Right atrium auricular region (tissue), 2 donors: ENCODE data around the gene LINC00632. TPM values are rescaled to one million over a fixed set of nuclear protein-coding genes. Genes with fewer than 3 reads are reported as not detected.

ENCODE experiments used
- DNase-seq: peaks from one replicate; pipeline ENCODE4 v3.0.0-alpha.2; 2019; ENCODE audit warnings: low spot score
- H3K27ac ChIP-seq, 2 donors: fragments of 200-600 bp; sonication (generic); 1 replicate in 1 of 2; 2 replicates in 1 of 2; pipeline ENCODE4 v1.5.1; 2016 to 2019
- H3K27me3 ChIP-seq, 2 donors: fragments of 200-600 bp; sonication (generic); one replicate each; pipeline versions ENCODE4 v1.5.1 to v1.6.0; 2017 to 2019
- H3K36me3 ChIP-seq: fragments of 200-600 bp; sonication (generic); one replicate; pipeline ENCODE4 v1.5.1; 2016
- H3K4me1 ChIP-seq, 2 donors: fragments of 200-600 bp; sonication (generic); one replicate each; pipeline versions ENCODE4 v1.5.1 to v1.6.0; 2017 to 2019
- H3K4me3 ChIP-seq, 2 donors: fragments of 200-600 bp; sonication (generic); 1 replicate in 1 of 2; 2 replicates in 1 of 2; pipeline ENCODE4 v1.5.1; 2017 to 2019; ENCODE audit warnings: mild to moderate bottlenecking in 1 of 2, moderate library complexity in 1 of 2
- H3K9me3 ChIP-seq, 2 donors: fragments of 200-600 bp; sonication (generic); one replicate each; pipeline ENCODE4 v1.5.1; 2019
- total RNA-seq, 2 donors: library from RNA; depleted of rRNA; stranded (reverse); fragments of >200 nt; gene quantifications; one replicate each; pipeline ENCODE4 v1.1.0, GENCODE V29; 2016
- TF ChIP-seq, protein P1 (sequence below), 2 donors: fragments of 200-600 bp; sonication (generic); IDR thresholded peaks; one replicate each; pipeline ENCODE4 v1.5.1; 2019; ENCODE audit warnings: antibody characterized with exemption in 2 of 2

The LINC00632 gene
- total RNA-seq, 2 donors from 2014 or later, result 34.1 to 91.0 TPM

DNA sequence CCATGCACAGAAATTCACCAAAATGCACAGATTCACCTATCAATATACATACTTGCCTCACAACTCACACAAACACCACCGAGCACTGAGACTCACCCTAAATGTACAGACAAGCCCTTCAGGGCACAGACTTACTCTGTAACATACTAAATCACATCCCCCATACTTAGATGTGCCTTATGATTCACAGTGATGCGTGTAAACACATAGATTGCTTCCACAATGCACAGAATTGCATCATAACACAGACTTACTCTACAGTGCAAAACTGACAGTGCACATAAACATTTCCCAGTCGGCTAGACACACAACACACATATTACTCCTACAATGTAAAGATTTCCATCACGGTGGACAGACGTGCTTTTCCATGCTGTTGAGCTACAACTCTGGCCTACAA is 6.2 kb downstream of the LINC00632 start:
- no peaks in the 10 kb centered on the region for H3K36me3 ChIP-seq
- no peaks in the 10 kb centered on the region for H3K9me3 ChIP-seq
- TF ChIP-seq, protein P1, sequence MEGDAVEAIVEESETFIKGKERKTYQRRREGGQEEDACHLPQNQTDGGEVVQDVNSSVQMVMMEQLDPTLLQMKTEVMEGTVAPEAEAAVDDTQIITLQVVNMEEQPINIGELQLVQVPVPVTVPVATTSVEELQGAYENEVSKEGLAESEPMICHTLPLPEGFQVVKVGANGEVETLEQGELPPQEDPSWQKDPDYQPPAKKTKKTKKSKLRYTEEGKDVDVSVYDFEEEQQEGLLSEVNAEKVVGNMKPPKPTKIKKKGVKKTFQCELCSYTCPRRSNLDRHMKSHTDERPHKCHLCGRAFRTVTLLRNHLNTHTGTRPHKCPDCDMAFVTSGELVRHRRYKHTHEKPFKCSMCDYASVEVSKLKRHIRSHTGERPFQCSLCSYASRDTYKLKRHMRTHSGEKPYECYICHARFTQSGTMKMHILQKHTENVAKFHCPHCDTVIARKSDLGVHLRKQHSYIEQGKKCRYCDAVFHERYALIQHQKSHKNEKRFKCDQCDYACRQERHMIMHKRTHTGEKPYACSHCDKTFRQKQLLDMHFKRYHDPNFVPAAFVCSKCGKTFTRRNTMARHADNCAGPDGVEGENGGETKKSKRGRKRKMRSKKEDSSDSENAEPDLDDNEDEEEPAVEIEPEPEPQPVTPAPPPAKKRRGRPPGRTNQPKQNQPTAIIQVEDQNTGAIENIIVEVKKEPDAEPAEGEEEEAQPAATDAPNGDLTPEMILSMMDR (IDR thresholded peaks at IDR 0.05), result no peak
- no peak overlapping the region for H3K4me3 ChIP-seq
- no peaks in the 10 kb centered on the region for H3K27me3 ChIP-seq
- H3K4me1 ChIP-seq, result no peaks in the 10 kb centered on the region
- DNase-seq, result no peak
- no peak overlapping the region for H3K27ac ChIP-seq

DNA sequence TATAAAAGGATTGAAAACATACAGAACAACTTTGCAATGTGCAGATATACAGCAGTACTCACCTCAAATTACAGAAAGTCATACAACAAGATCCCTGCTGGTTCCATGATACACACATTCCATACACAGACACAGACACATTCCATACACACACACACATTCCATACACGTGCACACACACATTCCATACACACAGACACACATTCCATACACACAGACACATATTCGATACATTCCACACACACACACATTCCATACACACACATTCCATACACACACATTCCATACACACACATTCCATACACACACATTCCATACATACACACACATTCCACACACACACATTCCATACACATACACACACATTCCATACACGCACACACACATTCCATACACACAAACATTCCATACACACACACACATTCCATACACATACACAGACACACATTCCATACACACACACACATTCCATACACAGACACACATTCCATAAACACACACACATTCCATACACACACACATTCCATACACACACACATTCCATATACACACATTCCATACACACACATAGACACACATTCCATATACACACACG is 13.7 kb downstream of the LINC00632 start:
- H3K4me3 ChIP-seq, result no peak overlapping the region
- TF ChIP-seq, protein P1 (IDR thresholded peaks at IDR 0.05), result no peak
- no peaks in the 10 kb centered on the region for H3K36me3 ChIP-seq
- no peaks in the 10 kb centered on the region for H3K9me3 ChIP-seq
- no peaks in the 10 kb centered on the region for H3K27me3 ChIP-seq
- no peaks in the 10 kb centered on the region for H3K4me1 ChIP-seq
- H3K27ac ChIP-seq, result no peak overlapping the region
- no peak for DNase-seq

GRCh38 chrX:140724309-140724708 is 14.8 kb downstream of the LINC00632 start:
- no peak overlapping the region for H3K27ac ChIP-seq
- H3K27me3 ChIP-seq, result no peaks in the 10 kb centered on the region
- H3K36me3 ChIP-seq, result no peaks in the 10 kb centered on the region
- TF ChIP-seq, protein P1 (IDR thresholded peaks at IDR 0.05), result no peak
- H3K4me3 ChIP-seq, result no peak overlapping the region
- no peaks in the 10 kb centered on the region for H3K4me1 ChIP-seq
- no peak for DNase-seq
- no peaks in the 10 kb centered on the region for H3K9me3 ChIP-seq

- TF ChIP-seq, protein P1 (IDR thresholded peaks at IDR 0.05), result no peak
- H3K27ac ChIP-seq, result no peak overlapping the region
- H3K4me1 ChIP-seq, result no peaks in the 10 kb centered on the region
- H3K9me3 ChIP-seq, result no peaks in the 10 kb centered on the region
- no peaks in the 10 kb centered on the region for H3K36me3 ChIP-seq
- DNase-seq, result no peak
- H3K27me3 ChIP-seq, result no peaks in the 10 kb centered on the region
- no peak overlapping the region for H3K4me3 ChIP-seq
Measured at GRCh38 chrX:140724736-140725135, 15.2 kb downstream of the LINC00632 start.

- no peaks in the 10 kb centered on the region for H3K27me3 ChIP-seq
- H3K27ac ChIP-seq, result no peak overlapping the region
- H3K4me3 ChIP-seq, result no peak overlapping the region
- DNase-seq, result no peak
- no peaks in the 10 kb centered on the region for H3K4me1 ChIP-seq
- no peaks in the 10 kb centered on the region for H3K9me3 ChIP-seq
- TF ChIP-seq, protein P1 (IDR thresholded peaks at IDR 0.05), result no peak
- no peaks in the 10 kb centered on the region for H3K36me3 ChIP-seq
Measured at GRCh38 chrX:140725500-140725899, 15.9 kb downstream of the LINC00632 start.

DNA sequence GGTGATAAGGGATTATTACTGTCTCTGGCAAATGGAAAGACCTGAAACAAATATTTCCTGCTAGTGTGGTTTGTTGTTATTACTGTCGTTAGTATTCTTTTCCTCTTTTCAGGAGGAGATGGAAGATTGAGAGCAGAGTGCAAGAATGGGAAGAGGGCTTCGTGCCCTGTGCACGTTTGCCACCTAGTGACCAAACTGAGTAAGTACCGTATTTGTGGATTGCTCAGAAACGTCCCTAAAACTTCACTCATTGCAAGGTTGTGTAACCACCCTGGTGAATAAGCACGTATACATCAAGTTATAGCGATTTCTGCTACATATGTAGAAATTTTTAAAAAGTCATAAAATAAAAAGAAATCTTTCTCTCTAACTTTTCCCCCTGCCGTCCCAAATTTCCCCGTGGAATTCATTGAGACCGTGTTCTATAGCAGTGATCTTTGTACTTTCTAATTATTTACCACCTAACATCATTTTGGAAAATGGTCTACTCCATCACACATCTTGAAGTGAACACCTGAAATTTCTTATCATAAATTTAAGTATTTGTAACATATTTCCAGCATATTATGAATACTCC is 24.3 kb downstream of the LINC00632 start:
- Histone ChIP-seq H3K27ac (no peak overlapping the region), H3K4me3 (no peak overlapping the region), H3K9me3 (no peaks in the 10 kb centered on the region), H3K36me3 (no peaks in the 10 kb centered on the region), H3K27me3 (no peaks in the 10 kb centered on the region), H3K4me1 (no peaks in the 10 kb centered on the region)
- TF ChIP-seq, protein P1 (IDR thresholded peaks at IDR 0.05), result peak; percentile 71 to 82
- no peak for DNase-seq
